ENCODE results near the gene HNRNPL.
"Not testable (repeated sequence)": the region's sequence is repeated elsewhere in the genome, so short reads cannot be mapped to it uniquely, and the experiment has no call there.

The HNRNPL gene

DNA sequence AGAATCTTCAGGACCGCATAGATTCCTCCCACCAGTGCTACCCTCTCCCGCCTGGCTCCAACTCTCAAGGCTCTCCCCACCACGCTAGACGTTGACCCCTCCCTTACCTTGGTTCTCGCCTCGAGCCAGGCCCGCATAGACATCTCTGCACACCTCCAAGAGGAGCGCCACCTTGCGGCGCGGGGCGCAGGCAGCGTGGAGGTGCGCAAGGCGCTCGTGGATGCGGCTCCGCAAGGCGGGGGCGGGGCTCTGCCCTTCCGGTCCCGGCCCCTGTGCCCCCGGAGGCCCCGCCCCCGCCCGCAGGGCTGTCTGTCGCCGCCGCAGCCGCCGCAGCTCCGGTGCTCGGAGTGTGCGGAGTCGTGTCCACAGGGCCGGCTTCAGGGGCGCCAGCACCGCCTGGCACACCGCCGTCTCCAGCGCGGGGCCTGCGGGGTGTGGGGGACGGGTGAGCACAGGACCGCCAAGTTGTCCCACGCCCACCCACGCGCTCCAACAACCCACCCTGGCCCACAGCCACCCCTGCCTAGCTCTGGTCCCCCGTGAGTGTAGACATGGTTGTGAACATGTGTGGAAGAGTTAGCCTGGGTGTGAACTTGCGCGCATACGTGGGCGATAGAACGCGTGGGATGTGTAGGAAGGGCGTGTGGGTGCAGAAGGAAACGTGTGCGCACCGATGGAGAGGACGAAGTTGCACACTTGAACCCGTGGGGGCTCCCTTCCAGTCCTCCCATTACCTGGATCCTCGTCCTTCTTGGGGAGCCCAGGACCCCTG is 20.2 kb upstream of the HNRNPL start:
- peak; percentile 78 for DNase-seq (ENCODE audit: low read depth)

- no peak for DNase-seq (ENCODE audit: low read depth)
These were observed 19.5 kb upstream of the HNRNPL start for GRCh38 chr19:38869160-38869835.

DNA sequence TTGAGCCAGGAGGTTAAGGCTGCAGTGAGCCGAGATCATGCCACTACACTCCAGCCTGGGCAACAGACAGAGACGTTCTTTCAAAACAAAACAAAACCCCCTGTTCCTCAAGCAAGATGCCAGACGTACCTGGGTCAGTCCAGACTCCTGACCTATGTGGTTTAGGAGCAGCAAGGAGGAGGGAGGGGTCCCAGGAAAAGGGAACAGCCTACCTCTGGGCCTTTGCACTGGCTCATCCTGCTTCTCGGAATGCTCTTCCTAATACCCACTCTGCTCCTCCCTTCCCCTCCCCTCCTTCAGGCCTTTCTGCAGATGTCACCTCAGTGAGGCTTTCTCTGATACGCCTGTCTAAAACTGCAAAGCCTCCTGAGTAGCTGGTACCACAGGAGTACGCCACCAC is 18.8 kb upstream of the HNRNPL start:
- no peak for DNase-seq (ENCODE audit: low read depth)

- no peak for DNase-seq (ENCODE audit: low read depth)
These were observed 17.5 kb upstream of the HNRNPL start for GRCh38 chr19:38867171-38867780.

GRCh38 chr19:38862321-38863059 is 12.7 kb upstream of the HNRNPL start:
- DNase-seq (ENCODE audit: low read depth), result no peak

DNA sequence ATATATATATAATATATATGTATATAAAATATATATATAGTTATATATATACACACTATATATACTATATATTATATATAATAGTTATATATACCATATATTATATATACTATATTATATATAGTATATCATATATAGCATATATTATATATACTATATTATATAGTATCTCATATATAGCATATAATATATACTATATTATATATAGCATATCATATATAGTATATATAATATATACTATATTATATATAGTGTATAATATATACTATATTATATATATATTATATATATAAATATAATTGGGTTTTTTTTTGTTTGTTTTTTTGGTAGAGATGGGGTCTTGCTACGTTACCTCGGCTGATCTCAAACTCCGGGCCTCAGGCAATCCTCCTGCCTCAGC is 11.6 kb upstream of the HNRNPL start:
- DNase-seq (ENCODE audit: low read depth), result no peak

DNA sequence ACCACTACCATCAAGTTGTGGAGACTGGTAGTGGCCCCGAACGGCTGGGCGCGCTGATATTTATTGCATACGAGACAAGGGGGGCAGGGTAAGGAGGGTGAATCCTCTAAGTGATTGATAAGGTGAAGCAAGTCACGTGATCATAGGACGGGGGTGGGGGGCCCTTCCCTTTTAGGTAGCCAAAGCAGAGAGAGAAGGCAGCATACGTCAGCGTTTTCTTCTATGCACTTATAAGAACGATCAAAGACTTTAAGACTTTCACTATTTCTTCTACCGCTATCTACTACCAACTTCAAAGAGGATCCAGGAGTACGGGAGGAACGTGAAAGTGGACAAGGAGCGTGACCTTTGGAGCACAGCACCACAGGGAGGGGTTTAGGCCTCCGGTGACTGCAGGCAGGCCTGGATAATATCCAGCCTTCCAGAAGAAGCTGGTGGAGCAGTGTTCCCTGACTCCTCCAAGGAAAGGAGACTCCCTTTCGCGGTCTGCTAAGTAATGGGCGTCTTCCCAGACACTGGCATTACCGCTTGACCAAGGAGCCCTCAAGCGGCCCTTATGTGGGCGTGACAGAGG is 9.9 kb upstream of the HNRNPL start:
- DNase-seq (ENCODE audit: low read depth), result not testable (repeated sequence)

GRCh38 chr19:38856813-38857212 is 7.0 kb upstream of the HNRNPL start:
- no peak for DNase-seq (ENCODE audit: low read depth)

- DNase-seq (ENCODE audit: low read depth), result not testable (repeated sequence)
These were observed 6.0 kb upstream of the HNRNPL start for GRCh38 chr19:38855751-38856150.

DNA sequence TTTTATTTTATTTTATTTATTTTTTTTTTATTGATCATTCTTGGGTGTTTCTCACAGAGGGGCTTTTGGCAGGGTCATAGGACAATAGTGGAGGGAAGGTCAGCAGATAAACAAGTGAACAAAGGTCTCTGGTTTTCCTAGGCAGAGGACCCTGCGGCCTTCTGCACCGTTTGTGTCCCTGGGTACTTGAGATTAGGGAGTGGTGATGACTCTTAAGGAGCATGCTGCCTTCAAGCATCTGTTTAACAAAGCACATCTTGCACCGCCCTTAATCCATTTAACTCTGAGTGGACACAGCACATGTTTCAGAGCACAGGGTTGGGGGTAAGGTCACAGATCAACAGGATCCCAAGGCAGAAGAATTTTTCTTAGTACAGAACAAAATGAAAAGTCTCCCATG is 5.2 kb upstream of the HNRNPL start:
- not testable (repeated sequence) for DNase-seq (ENCODE audit: low read depth)

DNA sequence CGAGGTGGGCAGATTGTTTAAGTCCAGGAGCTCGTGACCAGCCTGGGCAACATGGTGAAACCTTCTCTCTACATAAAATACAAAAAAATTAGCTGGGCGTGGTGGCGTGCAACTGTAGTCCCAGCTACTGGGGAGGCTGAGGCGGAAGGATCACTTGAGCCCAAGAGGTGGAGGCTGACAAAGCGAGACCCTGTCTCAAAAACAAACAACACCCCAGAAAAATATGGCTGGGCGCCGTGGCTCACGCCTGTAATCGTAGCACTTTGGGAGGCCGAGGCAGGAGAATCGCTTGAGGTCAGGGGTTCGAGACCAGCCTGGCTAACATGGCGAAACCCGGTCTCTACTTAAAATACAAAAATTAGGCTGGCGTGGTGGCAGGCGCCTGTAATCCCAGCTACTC is 3.4 kb upstream of the HNRNPL start:
- DNase-seq (ENCODE audit: low read depth), result no peak

DNA sequence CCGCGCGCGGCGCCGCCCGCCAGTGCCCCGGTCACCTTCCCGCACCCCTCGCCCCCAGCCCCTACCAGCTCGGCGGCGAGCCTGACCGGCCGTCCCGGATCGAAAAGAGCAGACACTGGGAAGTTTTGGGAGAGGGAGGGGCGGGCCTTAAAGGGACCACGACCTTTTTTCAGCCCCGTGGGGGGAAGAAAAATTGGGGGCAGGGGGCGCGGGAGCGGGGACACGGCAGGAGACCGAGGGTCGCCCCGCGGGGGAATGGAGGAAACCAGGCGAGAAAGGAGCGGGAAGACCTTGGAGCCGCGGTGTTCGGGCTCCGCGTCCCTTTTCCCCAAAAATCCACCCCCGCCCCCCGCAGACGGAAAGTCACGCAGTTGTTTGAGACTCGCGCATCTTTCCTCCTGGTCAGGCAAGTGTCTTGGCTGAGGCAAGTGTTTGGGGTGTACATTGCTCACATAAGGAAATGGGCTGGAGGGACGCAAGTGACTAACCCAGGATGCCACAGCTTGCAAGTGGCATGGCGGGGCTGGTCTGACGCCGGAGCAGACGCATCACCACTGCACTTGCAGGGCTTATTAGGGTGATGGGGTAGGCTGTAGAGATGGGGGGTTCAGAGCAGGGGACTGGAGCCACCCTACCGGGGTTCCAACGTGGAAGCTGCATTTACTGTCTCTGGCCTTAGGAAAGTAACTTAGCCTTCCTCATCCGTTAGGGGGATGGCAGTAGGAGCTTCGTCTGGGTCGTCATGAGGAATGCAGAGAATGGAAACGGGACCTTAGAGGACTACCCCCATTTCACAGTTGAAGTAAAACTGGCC is 2.7 kb upstream of the HNRNPL start:
- no peak for DNase-seq (ENCODE audit: low read depth)

- peak; percentile 78 for DNase-seq (ENCODE audit: low read depth)
These were observed 1.9 kb upstream of the HNRNPL start for GRCh38 chr19:38851622-38852230.

DNA sequence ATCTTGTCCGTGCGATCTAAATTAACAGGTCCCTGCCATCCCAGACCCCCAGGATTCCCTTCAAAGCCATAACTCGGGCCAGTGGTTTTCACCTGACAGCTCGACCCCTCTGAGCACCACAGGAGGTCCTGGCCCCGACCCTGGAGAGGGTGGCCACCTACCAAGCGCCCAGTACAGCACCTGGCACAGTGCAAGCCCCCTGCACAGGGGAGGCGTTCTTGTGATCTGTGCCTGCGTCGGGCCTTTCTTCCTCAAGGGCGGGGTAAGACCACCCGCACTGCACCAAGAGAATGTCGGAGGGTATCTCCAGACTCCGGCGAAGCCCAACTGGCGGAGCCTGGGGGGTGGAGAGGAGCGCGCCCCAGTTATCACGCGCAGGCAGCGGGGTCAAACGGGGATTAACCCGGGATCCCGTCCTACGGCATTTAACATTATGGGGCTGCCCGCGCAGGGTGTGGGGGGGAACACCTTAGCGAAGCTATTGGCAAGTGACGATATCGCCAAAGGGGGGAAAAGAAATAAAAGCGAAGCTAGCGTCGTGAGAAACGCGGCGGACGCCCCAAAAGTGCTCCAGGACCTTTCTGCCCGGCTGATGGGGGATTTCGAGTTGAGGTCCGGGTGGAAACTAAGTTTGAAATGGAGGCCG is 1.3 kb upstream of the HNRNPL start:
- no peak for DNase-seq (ENCODE audit: low read depth)

GRCh38 chr19:38850436-38850975 is 720 bp upstream of the HNRNPL start:
- no peak for DNase-seq (ENCODE audit: low read depth)

DNA sequence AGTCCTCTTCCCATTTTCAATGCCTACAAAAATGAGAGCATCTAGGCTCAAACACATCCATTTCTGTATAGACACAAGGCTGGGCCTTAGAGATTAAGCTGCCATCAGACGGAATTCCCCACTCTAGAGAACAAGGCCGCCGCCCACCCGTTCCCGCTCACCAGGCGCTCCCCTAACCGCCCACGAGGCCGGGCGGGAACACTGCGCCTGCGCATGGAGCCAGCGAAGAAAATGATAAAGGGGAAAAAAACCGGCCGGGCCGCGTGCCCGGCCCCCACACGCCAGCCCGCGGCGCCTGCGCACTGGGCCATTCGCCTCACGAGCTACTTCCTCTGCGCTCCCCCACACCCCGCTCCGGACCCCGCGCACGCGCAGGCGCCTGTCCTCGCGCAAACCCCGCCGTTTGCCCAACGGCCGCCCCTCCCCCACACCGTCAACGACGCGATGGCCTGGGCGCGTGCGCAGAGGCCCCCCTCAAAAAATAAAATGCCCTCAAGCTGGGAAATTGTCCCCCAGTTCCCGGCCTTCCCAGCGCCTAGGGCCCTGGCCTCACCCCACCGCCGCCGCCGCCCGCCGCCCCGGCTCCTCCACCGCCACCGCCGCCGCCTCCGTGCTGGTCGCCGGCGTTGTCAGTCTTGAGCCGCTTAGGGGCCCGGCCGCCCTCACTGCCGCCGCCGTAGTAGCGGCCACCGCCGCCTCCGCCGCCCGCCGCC is 483 bp downstream of the HNRNPL start:
- DNase-seq (ENCODE audit: low read depth), result peak; percentile 96

- no peak for DNase-seq (ENCODE audit: low read depth)
These were observed 1.3 kb downstream of the HNRNPL start for GRCh38 chr19:38848299-38849146.

GRCh38 chr19:38846097-38846496 is 3.7 kb downstream of the HNRNPL start:
- DNase-seq (ENCODE audit: low read depth), result no peak
